Measurements from ENCODE around the gene SLC5A11.

The SLC5A11 gene, protein sequence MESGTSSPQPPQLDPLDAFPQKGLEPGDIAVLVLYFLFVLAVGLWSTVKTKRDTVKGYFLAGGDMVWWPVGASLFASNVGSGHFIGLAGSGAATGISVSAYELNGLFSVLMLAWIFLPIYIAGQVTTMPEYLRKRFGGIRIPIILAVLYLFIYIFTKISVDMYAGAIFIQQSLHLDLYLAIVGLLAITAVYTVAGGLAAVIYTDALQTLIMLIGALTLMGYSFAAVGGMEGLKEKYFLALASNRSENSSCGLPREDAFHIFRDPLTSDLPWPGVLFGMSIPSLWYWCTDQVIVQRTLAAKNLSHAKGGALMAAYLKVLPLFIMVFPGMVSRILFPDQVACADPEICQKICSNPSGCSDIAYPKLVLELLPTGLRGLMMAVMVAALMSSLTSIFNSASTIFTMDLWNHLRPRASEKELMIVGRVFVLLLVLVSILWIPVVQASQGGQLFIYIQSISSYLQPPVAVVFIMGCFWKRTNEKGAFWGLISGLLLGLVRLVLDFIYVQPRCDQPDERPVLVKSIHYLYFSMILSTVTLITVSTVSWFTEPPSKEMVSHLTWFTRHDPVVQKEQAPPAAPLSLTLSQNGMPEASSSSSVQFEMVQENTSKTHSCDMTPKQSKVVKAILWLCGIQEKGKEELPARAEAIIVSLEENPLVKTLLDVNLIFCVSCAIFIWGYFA

DNA sequence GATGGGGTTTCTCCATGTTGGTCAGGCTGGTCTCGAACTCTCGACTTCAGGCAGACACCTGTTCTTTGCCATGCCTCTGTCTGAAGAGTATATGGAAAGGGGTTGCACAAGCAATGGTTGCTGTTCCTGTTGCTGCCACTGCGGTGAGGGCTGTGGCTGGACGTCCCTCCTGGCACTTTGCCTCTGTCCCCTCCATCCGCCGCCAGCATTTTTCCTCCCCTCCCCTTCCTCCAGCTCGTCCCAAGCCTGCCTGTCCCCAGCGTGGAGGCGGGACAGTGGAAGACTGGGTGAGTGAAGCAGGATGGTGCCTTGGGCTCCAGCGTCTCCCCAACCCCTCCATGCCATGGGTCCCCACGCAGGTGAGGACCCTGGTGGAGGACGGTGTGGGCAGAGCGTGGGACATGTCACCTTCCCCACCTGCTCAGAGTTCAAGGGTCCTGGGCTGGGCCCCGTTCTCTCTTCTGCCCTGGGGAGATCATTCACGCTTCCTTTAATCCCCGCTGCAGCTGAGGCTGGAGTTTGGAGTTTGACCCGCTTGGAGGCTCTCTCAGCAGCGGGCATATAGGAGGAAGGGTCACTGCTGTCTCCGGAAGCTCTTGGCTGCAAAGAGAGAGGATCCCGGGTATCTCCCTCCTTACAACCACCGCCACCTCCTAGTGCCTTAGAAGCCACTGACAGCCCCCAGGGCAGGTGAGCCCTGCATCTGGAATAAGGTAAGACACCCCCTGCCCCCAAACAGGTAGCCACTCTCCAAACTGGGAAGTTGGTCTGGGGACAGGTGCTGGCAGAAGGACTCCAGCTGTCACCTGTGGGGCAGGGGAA is at the start of gene SLC5A11:
Gene SLC5A11, plus strand, starts transcription at position 238 of the 822 bp plus-strand sequence. CDS start 12,681 bp downstream, outside the sequence.
- TF ChIP-seq CTCF (IDR thresholded peaks at IDR 0.05; ENCODE audit: low read depth, low read length, missing control alignments), result no peak
- H3K27ac ChIP-seq, result no peak within 1 kb of the TSS
- no peaks in the 10 kb centered on the region for H3K36me3 ChIP-seq (replicated peaks)
- in situ Hi-C loops (cut with HindIII; ENCODE audit: low pct_ligation_motif_present, low sequenced_read_pairs), result no loop called here
- H3K4me3 ChIP-seq (ENCODE audit: low read depth, low read length), result no peak within 1 kb of the TSS
- DNase-seq, result no peak
- H3K27me3 ChIP-seq (replicated peaks), result no peaks in the 10 kb centered on the region

- TF ChIP-seq CTCF (IDR thresholded peaks at IDR 0.05; ENCODE audit: low read depth, low read length, missing control alignments), result peak; percentile 43
- H3K27ac ChIP-seq, result no peak overlapping the region
- peak; percentile 23 for DNase-seq
- in situ Hi-C loops (cut with HindIII; ENCODE audit: low pct_ligation_motif_present, low sequenced_read_pairs), result loop anchor here (25.0 kb wide), 1 partner anchor 238 kb away; no protein-coding TSS in a partner anchor
- H3K27me3 ChIP-seq (replicated peaks), result no peaks in the 10 kb centered on the region
- H3K36me3 ChIP-seq (replicated peaks), result peaks cover 65% of the 10 kb centered on the region
- H3K4me3 ChIP-seq (ENCODE audit: low read depth, low read length), result no peak overlapping the region
Observed at GRCh38 chr16:24800586-24800985, 45.2 kb upstream of the SLC5A11 start.

DNA sequence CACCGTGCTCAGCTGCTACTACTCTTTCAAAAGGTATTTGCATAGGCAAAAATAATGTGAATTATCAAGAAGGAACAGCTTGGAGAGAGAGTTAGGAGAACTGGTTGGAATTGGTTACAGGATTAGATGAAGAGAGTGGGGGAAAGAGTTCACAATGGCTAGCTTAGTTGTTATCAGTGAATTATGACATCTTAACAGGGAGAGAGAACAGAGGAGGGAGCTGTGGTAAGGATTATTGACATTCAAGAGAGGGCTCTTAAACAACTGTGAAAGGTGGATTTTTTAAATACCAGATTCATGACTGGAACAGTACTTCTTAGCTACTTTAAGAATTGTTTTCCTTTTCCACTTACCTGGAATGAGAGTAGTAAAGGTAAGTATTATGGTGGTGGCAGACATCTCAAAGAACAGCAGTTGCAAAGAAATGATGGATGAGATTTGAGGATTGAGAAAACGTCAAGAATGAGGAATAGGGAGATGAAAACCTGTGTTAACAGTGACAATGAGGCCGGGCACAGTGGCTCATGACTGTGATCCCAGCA is 43.9 kb upstream of the SLC5A11 start:
- TF ChIP-seq CTCF (IDR thresholded peaks at IDR 0.05; ENCODE audit: low read depth, low read length, missing control alignments), result no peak
- in situ Hi-C loops (cut with HindIII; ENCODE audit: low pct_ligation_motif_present, low sequenced_read_pairs), result loop anchor here (25.0 kb wide), 1 partner anchor 240 kb away; no protein-coding TSS in a partner anchor
- Histone ChIP-seq H3K27ac (no peak overlapping the region), H3K36me3 (replicated peaks) (peaks cover 76% of the 10 kb centered on the region), H3K27me3 (replicated peaks) (no peaks in the 10 kb centered on the region), H3K4me3 (ENCODE audit: low read depth, low read length) (no peak overlapping the region)
- DNase-seq, result no peak

- in situ Hi-C loops (cut with HindIII; ENCODE audit: low pct_ligation_motif_present, low sequenced_read_pairs), result loop anchor here (25.0 kb wide), 1 partner anchor 243 kb away; no protein-coding TSS in a partner anchor
- DNase-seq, result no peak
- Histone ChIP-seq H3K27ac (no peak overlapping the region), H3K36me3 (replicated peaks) (peaks cover 77% of the 10 kb centered on the region), H3K27me3 (replicated peaks) (no peaks in the 10 kb centered on the region), H3K4me3 (ENCODE audit: low read depth, low read length) (no peak overlapping the region)
- TF ChIP-seq CTCF (IDR thresholded peaks at IDR 0.05; ENCODE audit: low read depth, low read length, missing control alignments), result no peak
Observed at GRCh38 chr16:24805484-24805883, 40.3 kb upstream of the SLC5A11 start.

- Histone ChIP-seq H3K36me3 (replicated peaks) (peaks cover 79% of the 10 kb centered on the region), H3K27me3 (replicated peaks) (no peaks in the 10 kb centered on the region), H3K4me3 (ENCODE audit: low read depth, low read length) (no peak overlapping the region), H3K27ac (no peak overlapping the region)
- in situ Hi-C loops (cut with HindIII; ENCODE audit: low pct_ligation_motif_present, low sequenced_read_pairs), result loop anchor here (25.0 kb wide), 1 partner anchor 245 kb away; no protein-coding TSS in a partner anchor
- no peak for DNase-seq
- TF ChIP-seq CTCF (IDR thresholded peaks at IDR 0.05; ENCODE audit: low read depth, low read length, missing control alignments), result no peak
Observed at GRCh38 chr16:24807301-24807700, 38.5 kb upstream of the SLC5A11 start.

Measured in brain microvascular endothelial cell (primary cell).